Activated naive CD4-positive, alpha-beta T cell treated with anti-CD3 and anti-CD28 coated beads, Interleukin-2, amount 50 U/mL, for 16 hours (primary cell): ENCODE data around the gene BAIAP3.

Experiments
- DNase-seq: peaks from one replicate; pipeline ENCODE4 v3.0.0-alpha.2; 2020

Gene BAIAP3

GRCh38 chr16:1300664-1301476, 32.6 kb upstream of the BAIAP3 start:
- peak; percentile 75 for DNase-seq

- DNase-seq = no peak
These were observed 31.9 kb upstream of the BAIAP3 start for GRCh38 chr16:1301562-1301961.

- DNase-seq = no peak
These were observed 27.6 kb upstream of the BAIAP3 start for GRCh38 chr16:1305823-1306222.

- DNase-seq = no peak
These were observed 27.1 kb upstream of the BAIAP3 start for GRCh38 chr16:1306334-1306733.

GRCh38 chr16:1308036-1308976, 25.1 kb upstream of the BAIAP3 start:
- no peak for DNase-seq

GRCh38 chr16:1308977-1309885, 24.2 kb upstream of the BAIAP3 start, which contains the start of gene UBE2I:
UBE2I (plus strand) TSS chr16:1309636; CDS start chr16:1314031, 4,395 bp downstream.
- peak; percentile 96 for DNase-seq

GRCh38 chr16:1309888-1310831, 23.3 kb upstream of the BAIAP3 start:
- DNase-seq = peak; percentile 62

GRCh38 chr16:1310832-1311200, 22.6 kb upstream of the BAIAP3 start:
- DNase-seq = no peak

GRCh38 chr16:1311212-1311737, 22.2 kb upstream of the BAIAP3 start:
- DNase-seq = no peak

GRCh38 chr16:1311738-1312466, 21.5 kb upstream of the BAIAP3 start:
- no peak for DNase-seq

- no peak for DNase-seq
These were observed 21.0 kb upstream of the BAIAP3 start for GRCh38 chr16:1312467-1312816.

GRCh38 chr16:1312903-1313302, 20.5 kb upstream of the BAIAP3 start:
- DNase-seq = no peak

GRCh38 chr16:1313721-1314369, 19.6 kb upstream of the BAIAP3 start:
- no peak for DNase-seq

GRCh38 chr16:1314399-1315068, 18.9 kb upstream of the BAIAP3 start:
- DNase-seq = no peak

GRCh38 chr16:1315081-1316032, 18.1 kb upstream of the BAIAP3 start:
- DNase-seq = no peak

GRCh38 chr16:1316033-1316405, 17.4 kb upstream of the BAIAP3 start:
- no peak for DNase-seq

- peak; percentile 9 for DNase-seq
These were observed 15.8 kb upstream of the BAIAP3 start for GRCh38 chr16:1317479-1318267.

- no peak for DNase-seq
These were observed 15.2 kb upstream of the BAIAP3 start for GRCh38 chr16:1318268-1318545.
